SHP77 treated with DMSO at 0.1 percent for 48 hours (cell line): Measurements from ENCODE around the gene NEK7.

Experiments used
- DNase-seq: peaks from one replicate; lab custom pipeline; 2025; lab: John Stamatoyannopoulos, UW

Gene NEK7

GRCh38 chr1:198143797-198144196, 13.0 kb upstream of the NEK7 start:
- DNase-seq: no peak

GRCh38 chr1:198147216-198147615, 9.6 kb upstream of the NEK7 start:
- no peak for DNase-seq

DNA sequence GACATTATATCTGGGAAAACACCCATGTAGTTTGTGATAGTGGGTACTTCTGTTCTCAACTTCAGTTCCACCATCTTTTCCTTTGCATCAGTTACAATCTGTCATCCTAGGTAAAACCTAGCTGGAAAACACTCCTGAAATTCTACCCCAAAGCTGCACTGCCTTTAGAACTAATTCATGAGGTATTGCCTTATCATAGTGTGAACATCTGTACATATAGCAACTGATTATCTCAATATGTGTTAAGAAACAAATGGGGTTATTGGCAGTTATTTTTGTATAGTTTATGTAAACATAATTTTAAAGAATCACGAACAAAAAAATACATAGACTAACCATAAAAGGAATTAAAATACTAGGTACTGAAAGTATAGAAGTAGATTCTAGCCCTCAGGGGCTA, 6.4 kb upstream of the NEK7 start:
- DNase-seq: no peak

- DNase-seq: no peak
Observed at GRCh38 chr1:198151688-198152087, 5.1 kb upstream of the NEK7 start.

- DNase-seq: no peak
Observed at GRCh38 chr1:198153103-198153502, 3.7 kb upstream of the NEK7 start.

- no peak for DNase-seq
Observed at GRCh38 chr1:198153804-198154203, 3.0 kb upstream of the NEK7 start.

DNA sequence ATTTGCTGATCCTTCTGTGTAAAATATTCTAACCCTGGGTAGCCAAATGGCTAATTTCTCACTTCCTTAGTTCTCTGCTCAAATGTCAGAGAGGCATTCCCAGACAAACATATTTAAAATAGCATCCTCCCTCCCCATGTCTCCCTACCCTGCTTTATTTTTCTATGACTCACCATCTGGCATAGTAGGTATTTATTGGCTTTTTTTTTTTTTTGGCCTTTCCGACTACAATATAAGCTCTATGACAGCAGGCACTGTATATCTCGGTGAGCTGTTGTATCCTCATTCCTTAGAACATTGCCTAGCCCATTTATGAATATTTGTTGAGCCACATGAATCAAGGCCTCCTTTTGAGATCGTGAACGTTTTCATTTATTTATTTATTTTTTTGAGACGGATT, 1.5 kb upstream of the NEK7 start:
- no peak for DNase-seq

DNA sequence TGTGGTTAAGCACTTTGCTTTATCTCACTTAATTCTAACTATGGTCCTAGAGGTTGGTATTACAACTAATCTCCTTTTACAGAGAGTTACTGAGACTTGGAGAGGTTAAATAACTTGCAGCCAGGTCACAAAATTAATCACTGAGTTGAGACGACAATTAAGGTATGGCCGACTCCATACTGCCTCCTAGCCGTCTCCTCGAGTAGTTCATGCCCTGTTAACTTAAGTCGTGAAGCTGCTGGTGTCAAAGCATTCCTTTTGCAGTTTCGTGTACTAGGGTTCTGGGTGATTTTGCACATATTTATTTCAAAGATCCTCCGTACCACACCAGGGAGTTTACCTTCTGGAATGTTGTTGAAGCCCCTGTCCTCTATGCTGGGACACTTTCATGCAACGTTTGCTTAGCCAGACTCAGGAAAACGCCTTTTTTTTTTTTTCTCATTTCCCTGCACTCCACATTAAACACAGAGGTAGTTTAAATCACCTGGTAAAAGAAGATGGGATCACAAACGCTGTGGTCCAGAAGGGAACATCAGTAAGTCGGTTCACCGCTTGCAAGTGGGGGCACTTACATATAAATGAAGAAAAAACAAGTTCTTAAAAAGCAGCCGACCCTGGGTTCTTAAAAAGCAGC, 570 bp upstream of the NEK7 start:
- DNase-seq: peak; percentile 22

DNA sequence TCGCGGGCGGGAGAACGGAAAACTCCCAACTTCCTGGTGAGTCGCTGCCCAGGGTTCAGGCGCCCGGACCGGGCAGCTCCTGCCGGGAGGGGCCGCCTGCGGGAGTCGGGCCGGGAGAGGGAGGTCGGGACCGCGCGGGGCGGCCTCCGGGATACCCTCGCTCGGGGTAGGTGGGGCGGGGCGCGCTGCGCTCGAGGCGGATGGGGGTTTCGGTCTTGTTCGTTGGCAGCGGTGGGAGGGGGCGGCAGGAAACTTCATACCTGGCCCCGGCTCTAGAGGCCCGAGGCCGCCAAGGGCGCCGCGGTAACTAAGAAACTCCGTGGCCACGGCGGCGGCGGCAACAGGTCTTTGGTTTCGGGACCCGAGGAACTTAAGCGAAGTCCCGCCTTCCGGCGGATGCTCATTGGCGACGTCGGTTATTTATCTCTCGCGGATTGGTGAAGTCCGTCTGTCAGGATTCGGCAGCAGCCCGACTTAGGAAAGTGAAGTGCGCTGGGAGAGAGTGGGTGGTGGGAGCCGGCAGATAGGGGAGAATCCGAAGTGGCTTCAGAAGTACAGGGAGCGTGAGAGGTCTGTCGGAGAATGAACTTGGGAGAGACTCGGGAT, 546 bp downstream of the NEK7 start:
- peak; percentile 82 for DNase-seq

- peak; percentile 32 for DNase-seq
Observed at GRCh38 chr1:198157847-198158725, 1.3 kb downstream of the NEK7 start.

GRCh38 chr1:198158735-198159589, 2.2 kb downstream of the NEK7 start:
- DNase-seq: peak; percentile 90

GRCh38 chr1:198160222-198160621, 3.4 kb downstream of the NEK7 start:
- no peak for DNase-seq

GRCh38 chr1:198160946-198161614, 4.3 kb downstream of the NEK7 start:
- no peak for DNase-seq

DNA sequence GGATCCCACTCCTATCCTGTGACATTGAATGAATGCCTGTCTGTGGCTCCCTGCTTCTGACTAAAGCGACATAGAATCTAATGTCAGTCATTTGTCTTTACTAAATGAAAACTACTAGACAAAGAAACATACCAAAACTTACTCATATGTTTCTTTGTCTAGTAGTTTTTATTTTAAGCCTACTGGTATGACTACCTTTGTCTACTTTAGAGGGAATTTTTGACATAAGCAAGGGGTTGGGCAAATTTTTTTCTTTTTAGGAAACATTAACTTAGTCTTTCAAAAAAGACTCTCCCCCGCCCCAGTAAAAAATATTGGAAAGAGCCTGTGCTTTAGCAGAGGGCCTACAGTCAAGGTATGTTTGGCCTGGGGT, 4.9 kb downstream of the NEK7 start:
- no peak for DNase-seq

DNA sequence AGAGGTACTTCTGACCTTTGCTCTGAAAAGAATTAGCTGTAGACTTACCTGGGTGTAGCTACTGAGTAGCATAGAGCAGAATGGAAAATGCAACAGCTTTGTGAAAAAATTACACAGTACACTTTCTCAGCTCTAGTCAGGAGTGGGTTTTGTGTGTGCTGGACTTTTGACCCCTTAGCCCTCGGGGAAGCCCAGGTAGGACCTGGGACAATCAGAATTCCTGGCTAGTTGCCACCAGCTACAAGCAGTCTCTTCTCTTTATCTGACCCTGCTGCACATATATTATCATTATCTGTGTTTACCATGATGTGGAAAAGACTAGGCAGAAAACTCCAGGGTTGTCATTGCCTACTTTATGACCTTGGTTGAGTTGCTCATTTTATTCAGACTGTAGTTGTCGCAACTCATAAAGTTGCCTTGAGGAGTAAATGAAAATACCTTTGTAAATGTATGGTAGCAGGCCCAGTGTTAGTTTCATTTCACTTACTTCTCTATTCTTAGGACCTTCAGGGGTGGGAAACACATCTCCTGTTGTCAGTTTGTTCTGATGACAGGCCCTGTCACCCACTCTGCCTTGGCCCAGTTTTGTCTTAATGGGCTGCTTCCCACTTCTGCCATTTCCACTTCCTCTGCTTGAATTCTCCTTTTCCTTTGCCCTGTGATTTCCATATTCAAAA, 5.4 kb downstream of the NEK7 start:
- DNase-seq: no peak

GRCh38 chr1:198165927-198166647, 9.3 kb downstream of the NEK7 start:
- no peak for DNase-seq

- DNase-seq: no peak
Observed at GRCh38 chr1:198166900-198167299, 10.1 kb downstream of the NEK7 start.

- DNase-seq: no peak
Observed at GRCh38 chr1:198167436-198167934, 10.7 kb downstream of the NEK7 start.

GRCh38 chr1:198168227-198168626, 11.4 kb downstream of the NEK7 start:
- DNase-seq: no peak

DNA sequence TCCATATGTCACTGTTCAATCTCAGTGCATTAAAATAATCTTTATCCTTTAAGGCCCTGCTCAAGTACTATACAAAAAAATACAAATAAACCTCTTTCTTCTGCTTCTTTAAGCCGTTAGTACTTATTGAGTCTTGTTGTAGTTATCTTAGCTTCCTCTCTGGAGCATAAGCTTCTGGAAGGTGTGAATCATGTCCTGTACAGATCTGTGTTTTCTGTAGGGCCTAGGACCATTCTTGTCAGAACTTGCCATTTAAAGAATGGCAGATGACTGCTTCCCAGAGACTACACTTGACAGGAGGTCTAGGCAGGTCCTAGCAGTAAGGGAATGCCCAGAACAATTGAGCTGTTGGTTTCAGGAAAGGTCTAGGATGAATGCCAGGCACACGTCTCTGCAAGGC, 12.9 kb downstream of the NEK7 start:
- no peak for DNase-seq
